ENCODE measurements around the gene FSTL4. TPM values are rescaled to one million over a fixed set of nuclear protein-coding genes. Genes with fewer than 3 reads are reported as not detected.

Gene FSTL4
- total and polyA plus RNA-seq, 2 experiments from 2014 or later: 1.4 to 2.8 TPM

- TF ChIP-seq ZNF462 (CRISPR knock-in tag; IDR thresholded peaks at IDR 0.05) (no peak), STAT1 (IDR thresholded peaks at IDR 0.05; ENCODE audit: unreplicated experiment) (no peak), EZH2 (IDR thresholded peaks at IDR 0.05; ENCODE audit: low read depth, unreplicated experiment) (no peak), NANOG (IDR thresholded peaks at IDR 0.05; ENCODE audit: borderline replicate concordance) (no peak), ZNF331 (CRISPR knock-in tag; IDR thresholded peaks at IDR 0.05; ENCODE audit: low read depth) (no peak)
These were observed 398.1 kb downstream of the FSTL4 start (continued) for GRCh38 chr5:133214153-133214820.

GRCh38 chr5:133205649-133206048, 406.7 kb downstream of the FSTL4 start:
- ATAC-seq (no peak), DNase-seq (ENCODE audit: low spot score) (no peak)
- Histone ChIP-seq H3K27me3 (ENCODE audit: insufficient read depth) (no peaks in the 10 kb centered on the region), H3K36me3 (ENCODE audit: insufficient read depth) (no peaks in the 10 kb centered on the region), H3K4me1 (ENCODE audit: insufficient read depth) (no peaks in the 10 kb centered on the region), H4K20me1 (replicated peaks; ENCODE audit: insufficient read depth) (no peaks in the 10 kb centered on the region), H2AFZ (no peak overlapping the region), H3K4me3 (no peak overlapping the region), H3K9me2 (ENCODE audit: insufficient read depth) (no peaks in the 10 kb centered on the region), H3F3A (replicated peaks; ENCODE audit: low read depth) (no peaks in the 10 kb centered on the region), H3K79me2 (replicated peaks; ENCODE audit: insufficient read depth) (no peaks in the 10 kb centered on the region), H3K27ac (ENCODE audit: low read depth) (no peak overlapping the region), H3K4me2 (no peak overlapping the region)
- no peaks in the 10 kb centered on the region for H3K36me3 Mint-ChIP-seq (ENCODE audit: low read depth)
- no peak overlapping the region for H3K4me3 Mint-ChIP-seq
- no peak overlapping the region for H3K27ac Mint-ChIP-seq
- no peaks in the 10 kb centered on the region for H3K4me1 Mint-ChIP-seq
- H3K9me3 Mint-ChIP-seq: no peaks in the 10 kb centered on the region
- H3K27me3 Mint-ChIP-seq (ENCODE audit: insufficient read depth, low read depth, poor library complexity): no peaks in the 10 kb centered on the region
- no peak for TF ChIP-seq ZNF114 (CRISPR knock-in tag; IDR thresholded peaks at IDR 0.05)
- no peak for TF ChIP-seq STAT1 (IDR thresholded peaks at IDR 0.05; ENCODE audit: unreplicated experiment)
- no peak for TF ChIP-seq CTCF (conservative IDR thresholded peaks at IDR 0.05; ENCODE audit: low read depth in 2 of 2)
- TF ChIP-seq ZNF462 (CRISPR knock-in tag; IDR thresholded peaks at IDR 0.05): no peak
